ENCODE data around the gene TMOD1.

- TF ChIP-seq CTCF (IDR thresholded peaks at IDR 0.05; ENCODE audit: low read length) (no peak), EZH2 (IDR thresholded peaks at IDR 0.05; ENCODE audit: borderline replicate concordance, low read length) (no peak)
Measured at GRCh38 chr9:97592126-97592525, 90.7 kb downstream of the TMOD1 start.
